AG04450 (cell line): ENCODE data around the gene ORAI2. TPM values are rescaled to one million over a fixed set of nuclear protein-coding genes. Genes with fewer than 3 reads are reported as not detected.
"Not testable (repeated sequence)": the region's sequence is repeated elsewhere in the genome, so short reads cannot be mapped to it uniquely, and the experiment has no call there.

Experiments used
- CTCF ChIA-PET: fragments of 300-600, 350-600 bp; formaldehyde crosslinking; extraction: SDS; loops from one replicate; lab custom pipeline; 2022; ENCODE audit warnings: antibody characterized with exemption, inconsistent platforms; lab: Charles Lee
- POLR2A ChIA-PET: fragments of 350-600 bp; formaldehyde crosslinking; extraction: SDS; loops from one replicate; lab custom pipeline; 2021; ENCODE audit warnings: antibody characterized with exemption, inconsistent platforms; lab: Yijun Ruan, JAX
- DNase-seq: peaks from one replicate; pipeline ENCODE4 v3.0.0-alpha.2; 2011; ENCODE audit warnings: low read depth, low spot score
- H3K27ac ChIP-seq: one replicate; pipeline ENCODE4 v1.5.1; 2012; ENCODE audit warnings: low read depth, low read length, control low read depth
- H3K27me3 ChIP-seq: one replicate; pipeline ENCODE4 v1.6.0; 2012; ENCODE audit warnings: low read length; ENCODE audit not compliant: control insufficient read depth, insufficient read depth
- H3K4me3 ChIP-seq: 2 replicates; pipeline ENCODE4 v1.5.1; 2011; ENCODE audit warnings: mild to moderate bottlenecking, low read depth, low read length, control low read depth
- H3K9me3 ChIP-seq: 2 replicates; pipeline ENCODE4 v1.5.1; 2012; ENCODE audit warnings: low read length; ENCODE audit not compliant: control insufficient read depth, insufficient read depth
- polyA plus RNA-seq: library from polyadenylated mRNA; depleted of rRNA; stranded (reverse); fragments of >200 nt; gene quantifications from 2 replicates; pipeline ENCODE4 v1.2.3, GENCODE V29; 2011

ORAI2 gene
- polyA plus RNA-seq, 1 experiment: 27.8 TPM

GRCh38 chr7:102490529-102491075 lies 57.2 kb downstream of the ORAI2 start:
- H3K27ac ChIP-seq, H3K4me3 ChIP-seq, H3K9me3 ChIP-seq, DNase-seq, H3K27me3 ChIP-seq, CTCF ChIA-PET, POLR2A ChIA-PET: not testable (repeated sequence)

- DNase-seq, H3K27ac ChIP-seq, H3K9me3 ChIP-seq, CTCF ChIA-PET, H3K4me3 ChIP-seq, POLR2A ChIA-PET, H3K27me3 ChIP-seq: not testable (repeated sequence)
Observed at GRCh38 chr7:102493220-102493935, 60.0 kb downstream of the ORAI2 start.

- POLR2A ChIA-PET, H3K9me3 ChIP-seq, DNase-seq, H3K27me3 ChIP-seq, CTCF ChIA-PET, H3K27ac ChIP-seq, H3K4me3 ChIP-seq: not testable (repeated sequence)
Observed at GRCh38 chr7:102494026-102494425, 60.7 kb downstream of the ORAI2 start.

GRCh38 chr7:102494473-102495149 lies 61.2 kb downstream of the ORAI2 start:
- DNase-seq, POLR2A ChIA-PET, H3K27ac ChIP-seq, H3K9me3 ChIP-seq, H3K4me3 ChIP-seq, H3K27me3 ChIP-seq, CTCF ChIA-PET: not testable (repeated sequence)

GRCh38 chr7:102496861-102497260 lies 63.5 kb downstream of the ORAI2 start:
- CTCF ChIA-PET, H3K27me3 ChIP-seq: not testable (repeated sequence)

GRCh38 chr7:102497308-102497707 lies 63.9 kb downstream of the ORAI2 start:
- H3K27ac ChIP-seq, H3K27me3 ChIP-seq, DNase-seq, H3K4me3 ChIP-seq, H3K9me3 ChIP-seq, CTCF ChIA-PET, POLR2A ChIA-PET: not testable (repeated sequence)

More at GRCh38 chr7:102496861-102497260, 63.5 kb downstream of the ORAI2 start:
- H3K27ac ChIP-seq, POLR2A ChIA-PET, H3K4me3 ChIP-seq, H3K9me3 ChIP-seq, DNase-seq: not testable (repeated sequence)

- H3K9me3 ChIP-seq, DNase-seq, POLR2A ChIA-PET, H3K27me3 ChIP-seq, CTCF ChIA-PET, H3K27ac ChIP-seq, H3K4me3 ChIP-seq: not testable (repeated sequence)
Observed at GRCh38 chr7:102498321-102498720, 64.9 kb downstream of the ORAI2 start.

- DNase-seq, POLR2A ChIA-PET, H3K9me3 ChIP-seq, H3K27me3 ChIP-seq, CTCF ChIA-PET, H3K27ac ChIP-seq, H3K4me3 ChIP-seq: not testable (repeated sequence)
Observed at GRCh38 chr7:102503141-102503540, 69.8 kb downstream of the ORAI2 start.

GRCh38 chr7:102505298-102506185 lies 72.2 kb downstream of the ORAI2 start:
- DNase-seq, H3K27me3 ChIP-seq, H3K27ac ChIP-seq, POLR2A ChIA-PET, H3K9me3 ChIP-seq, CTCF ChIA-PET, H3K4me3 ChIP-seq: not testable (repeated sequence)
